ENCODE results near the gene RPS5. TPM values are rescaled to one million over a fixed set of nuclear protein-coding genes. Genes with fewer than 3 reads are reported as not detected.
A peak's percentile ranks its signal among the peaks of the same experiment; 100 is the strongest.
"Not testable (repeated sequence)": the region's sequence is repeated elsewhere in the genome, so short reads cannot be mapped to it uniquely, and the experiment has no call there.

Gene RPS5
- total RNA-seq, 1 donor: 1,183 TPM

DNA sequence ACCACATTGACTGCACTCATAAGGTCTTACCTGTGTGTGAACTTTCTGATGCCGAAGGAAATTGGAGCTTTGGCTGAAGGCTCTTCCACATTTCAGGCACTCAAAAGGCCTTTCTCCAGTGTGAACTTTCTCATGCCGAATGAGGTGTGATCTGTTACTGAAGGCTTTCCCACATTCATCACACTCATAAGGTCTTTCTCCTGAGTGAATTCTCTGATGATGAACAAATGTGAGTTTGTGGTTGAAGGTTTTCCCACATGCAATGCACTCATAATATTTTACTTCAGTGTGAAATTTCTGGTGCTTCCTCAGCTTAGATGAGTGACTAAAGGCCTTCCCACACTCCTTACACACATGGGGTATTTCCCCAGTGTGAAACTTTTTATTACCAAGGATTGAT lies 47.1 kb downstream of the RPS5 start:
- no peak overlapping the region for H3K4me3 ChIP-seq (ENCODE audit: low read depth, low read length)
- TF ChIP-seq, protein P1, sequence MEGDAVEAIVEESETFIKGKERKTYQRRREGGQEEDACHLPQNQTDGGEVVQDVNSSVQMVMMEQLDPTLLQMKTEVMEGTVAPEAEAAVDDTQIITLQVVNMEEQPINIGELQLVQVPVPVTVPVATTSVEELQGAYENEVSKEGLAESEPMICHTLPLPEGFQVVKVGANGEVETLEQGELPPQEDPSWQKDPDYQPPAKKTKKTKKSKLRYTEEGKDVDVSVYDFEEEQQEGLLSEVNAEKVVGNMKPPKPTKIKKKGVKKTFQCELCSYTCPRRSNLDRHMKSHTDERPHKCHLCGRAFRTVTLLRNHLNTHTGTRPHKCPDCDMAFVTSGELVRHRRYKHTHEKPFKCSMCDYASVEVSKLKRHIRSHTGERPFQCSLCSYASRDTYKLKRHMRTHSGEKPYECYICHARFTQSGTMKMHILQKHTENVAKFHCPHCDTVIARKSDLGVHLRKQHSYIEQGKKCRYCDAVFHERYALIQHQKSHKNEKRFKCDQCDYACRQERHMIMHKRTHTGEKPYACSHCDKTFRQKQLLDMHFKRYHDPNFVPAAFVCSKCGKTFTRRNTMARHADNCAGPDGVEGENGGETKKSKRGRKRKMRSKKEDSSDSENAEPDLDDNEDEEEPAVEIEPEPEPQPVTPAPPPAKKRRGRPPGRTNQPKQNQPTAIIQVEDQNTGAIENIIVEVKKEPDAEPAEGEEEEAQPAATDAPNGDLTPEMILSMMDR (IDR thresholded peaks at IDR 0.05; ENCODE audit: insufficient read depth, low read depth, low read length): no peak
- peak; percentile 17 for DNase-seq (ENCODE audit: low read depth)

DNA sequence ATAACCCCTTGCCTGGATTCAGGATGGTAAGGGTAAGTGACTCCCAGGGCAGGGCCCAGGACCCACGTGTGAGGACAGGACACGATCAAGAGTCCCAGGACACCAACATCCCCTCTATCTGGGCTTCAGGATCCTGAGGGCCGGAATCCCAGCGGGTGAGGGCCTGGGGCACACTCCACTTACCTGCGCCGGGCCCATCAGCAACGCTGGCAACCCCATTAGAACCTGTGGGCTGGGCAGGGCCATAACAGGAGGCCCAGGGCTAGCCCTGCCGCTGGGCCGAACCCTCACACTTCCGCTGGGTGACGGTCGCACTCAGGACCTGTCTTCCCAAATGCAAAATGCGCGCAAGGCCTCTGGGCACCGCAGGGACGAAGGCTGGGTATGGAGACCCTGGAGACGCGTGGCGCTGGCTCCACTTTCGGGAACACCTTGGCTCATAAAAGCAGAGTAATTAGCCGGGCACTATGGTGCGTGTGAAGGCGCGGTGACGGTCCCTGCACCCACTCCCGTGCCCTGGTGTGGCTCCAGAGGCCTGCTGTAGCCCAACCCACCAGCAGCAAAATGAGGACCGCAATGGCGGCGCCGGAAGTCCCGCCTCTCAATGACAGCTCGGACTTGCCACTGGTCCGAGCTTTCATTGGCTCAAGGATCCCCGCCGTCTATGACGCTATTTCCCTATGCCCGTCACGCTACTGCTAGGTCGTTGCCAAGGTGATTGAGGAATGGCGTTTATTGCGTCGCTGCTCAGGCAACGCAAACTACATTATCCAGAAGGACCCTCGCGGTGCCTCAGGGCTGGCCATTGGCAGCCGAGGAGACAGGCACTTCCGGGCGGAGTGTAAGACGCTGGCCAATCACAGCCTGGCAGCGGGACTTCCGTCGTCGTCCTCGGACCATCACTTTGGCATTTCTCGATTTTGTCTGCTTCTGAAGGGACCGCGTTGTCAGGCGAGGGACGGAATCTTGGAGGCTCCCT lies 52.8 kb downstream of the RPS5 start, which contains the start of gene ZNF132:
Gene ZNF132 (minus strand): TSS at position 578 of the 979 bp plus-strand sequence. CDS start 332 bp downstream, at position 246.
- TF ChIP-seq, protein P1 (IDR thresholded peaks at IDR 0.05; ENCODE audit: insufficient read depth, low read depth, low read length): no peak
- DNase-seq (ENCODE audit: low read depth): peak; percentile 100
- H3K4me3 ChIP-seq (ENCODE audit: low read depth, low read length): peak within 1 kb of the TSS; percentile 72

DNA sequence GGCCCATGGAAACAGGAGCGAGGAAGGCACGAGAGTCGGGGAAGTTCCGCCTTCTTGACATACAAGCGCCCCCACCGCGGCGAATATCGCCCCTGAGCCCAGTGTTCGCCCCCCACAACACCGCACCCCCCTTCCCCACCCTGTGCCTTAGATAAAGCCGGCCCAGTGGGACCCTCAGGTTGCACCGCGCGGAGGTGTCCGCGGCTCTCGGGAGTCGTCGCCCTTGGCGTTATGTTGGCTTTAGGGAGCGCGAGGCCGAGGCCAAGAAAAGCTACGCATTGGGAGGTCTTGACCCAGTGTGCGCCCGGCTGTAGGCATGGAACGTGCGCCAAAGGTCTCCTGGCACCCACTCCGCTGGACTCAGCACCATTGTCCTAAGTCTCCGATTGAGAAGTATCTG lies 53.5 kb downstream of the RPS5 start:
- H3K4me3 ChIP-seq (ENCODE audit: low read depth, low read length): peak overlapping the region; percentile 72
- DNase-seq (ENCODE audit: low read depth): no peak
- TF ChIP-seq, protein P1 (IDR thresholded peaks at IDR 0.05; ENCODE audit: insufficient read depth, low read depth, low read length): no peak

DNA sequence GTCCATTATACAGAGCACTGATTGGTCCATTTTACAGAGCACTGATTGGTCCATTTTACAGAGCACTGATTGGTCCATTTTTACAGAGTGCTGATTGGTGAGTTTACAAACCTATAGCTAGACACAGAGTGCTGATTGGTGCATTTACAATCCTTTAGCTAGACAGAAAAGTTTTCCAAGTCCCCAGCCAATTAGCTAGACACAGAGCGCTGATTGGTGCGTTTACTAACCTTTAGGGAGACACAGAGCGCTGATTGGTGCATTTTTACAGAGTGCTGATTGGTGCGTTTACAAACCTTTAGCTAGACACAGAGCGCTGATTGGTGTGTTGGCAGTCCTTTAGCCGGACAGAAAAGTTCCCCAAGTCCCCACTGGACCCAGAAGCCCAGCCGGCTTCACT lies 55.9 kb downstream of the RPS5 start:
- DNase-seq (ENCODE audit: low read depth); H3K4me3 ChIP-seq (ENCODE audit: low read depth, low read length): not testable (repeated sequence)

Small RNA genes lying within 50 kb of the gene (small RNA-seq; reads per million reads assigned to genes)
- not detected for gene MIR4754
- not detected for gene RNA5SP473

Other genes with a start within 250 kb of the RPS5 start
- 9.7 and 14.2 TPM in 2 replicates for gene ZNF329, start 236.5 kb upstream of the RPS5 start, total RNA-seq
- 12.9 and 17.7 TPM in 2 replicates for gene ZNF274, start 204.2 kb upstream of the RPS5 start, total RNA-seq
- 26.7 and 47.5 TPM in 2 replicates for gene ZNF544, start 158.4 kb upstream of the RPS5 start, total RNA-seq
- gene ZNF8, start 108.3 kb upstream of the RPS5 start, total RNA-seq: 6.4 and 9.5 TPM in 2 replicates
- 30.6 and 34.5 TPM in 2 replicates for gene ERVK3-1, start 81.9 kb upstream of the RPS5 start, total RNA-seq
- gene ZSCAN22, start 60.3 kb upstream of the RPS5 start, total RNA-seq: 2.6 and 3.0 TPM in 2 replicates
- gene A1BG, start 33.8 kb upstream of the RPS5 start, total RNA-seq: 1.3 TPM in 2 replicates
- 0.32 and 0.86 TPM in 2 replicates for gene ZNF497, start 24.5 kb upstream of the RPS5 start, total RNA-seq
- gene ZNF837, start 6.2 kb upstream of the RPS5 start, total RNA-seq: 1.7 and 2.9 TPM in 2 replicates
- under 0.01 TPM in 1 of 2 replicates, not detected in the other for gene RNF225, start 8.4 kb downstream of the RPS5 start, total RNA-seq
- gene ZNF584, start 21.4 kb downstream of the RPS5 start, total RNA-seq: 18.4 and 26.3 TPM in 2 replicates
- gene ZNF132, start 52.9 kb downstream of the RPS5 start, total RNA-seq: 8.7 and 11.7 TPM in 2 replicates
- 10.4 and 11.6 TPM in 2 replicates for gene ZNF324B, start 64.4 kb downstream of the RPS5 start, total RNA-seq
- gene ZNF324, start 79.8 kb downstream of the RPS5 start, total RNA-seq: 16.8 and 17.4 TPM in 2 replicates
- 7.3 and 8.7 TPM in 2 replicates for gene ZNF446, start 89.1 kb downstream of the RPS5 start, total RNA-seq
- gene SLC27A5, start 124.7 kb downstream of the RPS5 start, total RNA-seq: 3.0 and 4.5 TPM in 2 replicates
- 4.7 and 6.1 TPM in 2 replicates for gene ZBTB45, start 132.5 kb downstream of the RPS5 start, total RNA-seq
- gene TRIM28, start 156.8 kb downstream of the RPS5 start, total RNA-seq: 295 and 389 TPM in 2 replicates
- 111 and 120 TPM in 2 replicates for gene CHMP2A, start 167.8 kb downstream of the RPS5 start, total RNA-seq
- 78.3 and 81.6 TPM in 2 replicates for gene UBE2M, start 171.3 kb downstream of the RPS5 start, total RNA-seq
- 15.5 and 16.1 TPM in 2 replicates for gene MZF1, start 186.1 kb downstream of the RPS5 start, total RNA-seq

Data from fibroblast of villous mesenchyme (primary cell).